Testis (tissue), 2 donors: Measurements from ENCODE around the gene SAE1.

Source experiments
- POLR2A ChIP-seq: fragments of 450-650 bp; IDR thresholded peaks from one replicate; pipeline ENCODE4 v1.6.1; 2017; ENCODE audit warnings: antibody characterized with exemption, mild to moderate bottlenecking, moderate library complexity
- TF ChIP-seq, protein P1 (sequence below), 3 experiments: fragments of 450-650 bp in 2 of 3; fragments of 200-600 bp in 1 of 3; sonication (generic) in 1 of 3; IDR thresholded peaks; one replicate each; pipeline ENCODE4 v1.5.1; 2016 to 2019; ENCODE audit warnings: antibody characterized with exemption in 3 of 3, mild to moderate bottlenecking in 2 of 3, moderate library complexity in 1 of 3

DNA sequence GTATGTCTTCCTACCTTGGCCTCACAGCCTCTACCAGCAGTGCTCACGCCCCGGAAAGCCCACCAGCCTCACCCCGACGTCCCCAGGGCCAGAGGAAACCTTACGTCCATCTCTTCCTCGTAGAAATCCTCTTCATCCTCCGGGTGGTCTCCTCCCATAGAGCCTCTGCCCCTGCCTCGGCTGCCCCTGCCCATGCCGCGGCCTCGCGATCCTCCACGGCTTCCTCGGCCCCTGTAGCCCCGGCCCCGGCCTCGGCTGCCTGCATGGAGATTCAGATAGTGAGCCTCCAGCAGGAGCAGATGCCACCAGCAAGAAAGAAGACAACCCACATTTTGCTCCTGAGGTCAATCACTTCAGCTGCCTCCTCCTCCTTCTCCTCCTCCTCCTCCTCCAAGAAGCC, 44.4 kb upstream of the SAE1 start:
- no peak for TF ChIP-seq POLR2A
- TF ChIP-seq, protein P1, sequence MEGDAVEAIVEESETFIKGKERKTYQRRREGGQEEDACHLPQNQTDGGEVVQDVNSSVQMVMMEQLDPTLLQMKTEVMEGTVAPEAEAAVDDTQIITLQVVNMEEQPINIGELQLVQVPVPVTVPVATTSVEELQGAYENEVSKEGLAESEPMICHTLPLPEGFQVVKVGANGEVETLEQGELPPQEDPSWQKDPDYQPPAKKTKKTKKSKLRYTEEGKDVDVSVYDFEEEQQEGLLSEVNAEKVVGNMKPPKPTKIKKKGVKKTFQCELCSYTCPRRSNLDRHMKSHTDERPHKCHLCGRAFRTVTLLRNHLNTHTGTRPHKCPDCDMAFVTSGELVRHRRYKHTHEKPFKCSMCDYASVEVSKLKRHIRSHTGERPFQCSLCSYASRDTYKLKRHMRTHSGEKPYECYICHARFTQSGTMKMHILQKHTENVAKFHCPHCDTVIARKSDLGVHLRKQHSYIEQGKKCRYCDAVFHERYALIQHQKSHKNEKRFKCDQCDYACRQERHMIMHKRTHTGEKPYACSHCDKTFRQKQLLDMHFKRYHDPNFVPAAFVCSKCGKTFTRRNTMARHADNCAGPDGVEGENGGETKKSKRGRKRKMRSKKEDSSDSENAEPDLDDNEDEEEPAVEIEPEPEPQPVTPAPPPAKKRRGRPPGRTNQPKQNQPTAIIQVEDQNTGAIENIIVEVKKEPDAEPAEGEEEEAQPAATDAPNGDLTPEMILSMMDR (IDR thresholded peaks at IDR 0.05), result no peak
